HepG2 (cell line): ENCODE results near the gene REPIN1. TPM values are rescaled to one million over a fixed set of nuclear protein-coding genes. Genes with fewer than 3 reads are reported as not detected.
A peak's percentile ranks its signal among the peaks of the same experiment; 100 is the strongest.

Experiments
- ASH2L ChIP-seq: fragments of 300-600, 200-600 bp; sonication (generic); IDR thresholded peaks from 2 replicates; pipeline ENCODE4 v1.7.0; 2017; ENCODE audit warnings: low read depth, mild to moderate bottlenecking, moderate library complexity, mixed read lengths, low read length; ENCODE audit not compliant: insufficient read length
- CHD2 ChIP-seq: IDR thresholded peaks from 2 replicates; pipeline ENCODE4 v1.6.1; 2011; ENCODE audit warnings: low read depth, low read length, improper control_type of control experiment
- FOXA3 ChIP-seq: IDR thresholded peaks from 2 replicates; pipeline ENCODE4 v1.6.1; 2016; ENCODE audit warnings: missing genetic modification reagents, missing compliant biosample characterization
- FOXJ3 ChIP-seq: sonication (generic); formaldehyde crosslinking; IDR thresholded peaks from 2 replicates; pipeline ENCODE4 v1.4.0; 2020; ENCODE audit warnings: missing genetic modification reagents, mild to moderate bottlenecking, borderline replicate concordance
- FOXP1 ChIP-seq, 2 experiments: fragments of 450-650 bp in 1 of 2; IDR thresholded peaks; 2 replicates each; pipeline ENCODE4 v1.6.1; 2017 to 2018; ENCODE audit warnings: antibody characterized with exemption in 1 of 2
- NFATC3 ChIP-seq: sonication (generic); formaldehyde crosslinking; IDR thresholded peaks from 2 replicates; pipeline ENCODE4 v1.5.1; 2020; ENCODE audit warnings: mild to moderate bottlenecking, missing genetic modification reagents
- RXRB ChIP-seq: IDR thresholded peaks from 2 replicates; pipeline ENCODE4 v1.6.1; 2016; ENCODE audit warnings: borderline replicate concordance, missing genetic modification reagents, missing compliant biosample characterization
- SMAD3 ChIP-seq: sonication (generic); formaldehyde crosslinking; IDR thresholded peaks from 2 replicates; pipeline ENCODE4 v1.4.0; 2020; ENCODE audit warnings: missing genetic modification reagents
- TBL1XR1 ChIP-seq: fragments of 150-350 bp; IDR thresholded peaks from 2 replicates; pipeline ENCODE4 v1.6.1; 2014; ENCODE audit warnings: borderline replicate concordance, low read length; ENCODE audit not compliant: partially characterized antibody
- TOE1 ChIP-seq: sonication (generic); formaldehyde crosslinking; IDR thresholded peaks from 2 replicates; pipeline ENCODE4 v1.4.0; 2020; ENCODE audit warnings: mild to moderate bottlenecking, missing genetic modification reagents
- ZBTB39 ChIP-seq: sonication (generic); formaldehyde crosslinking; IDR thresholded peaks from 2 replicates; pipeline ENCODE4 v1.5.0; 2020; ENCODE audit warnings: missing genetic modification reagents
- ZNF530 ChIP-seq: sonication (generic); formaldehyde crosslinking; IDR thresholded peaks from 2 replicates; pipeline ENCODE4 v1.5.0; 2020; ENCODE audit warnings: low read depth, mild to moderate bottlenecking, missing genetic modification reagents
- ZNF572 ChIP-seq: sonication (generic); formaldehyde crosslinking; IDR thresholded peaks from 2 replicates; pipeline ENCODE4 v1.5.1; 2020; ENCODE audit warnings: mild to moderate bottlenecking, missing genetic modification reagents
- ZNF670 ChIP-seq: sonication (generic); formaldehyde crosslinking; IDR thresholded peaks from 2 replicates; pipeline ENCODE4 v1.8.0; 2022; ENCODE audit warnings: mild to moderate bottlenecking, missing genetic modification reagents, borderline replicate concordance
- ZNF790 ChIP-seq: sonication (generic); formaldehyde crosslinking; IDR thresholded peaks from 2 replicates; pipeline ENCODE4 v1.8.0; 2022; ENCODE audit warnings: missing genetic modification reagents, mild to moderate bottlenecking, borderline replicate concordance
- ZNF841 ChIP-seq: sonication (generic); formaldehyde crosslinking; IDR thresholded peaks from 2 replicates; pipeline ENCODE4 v1.8.1; 2023; ENCODE audit warnings: missing genetic modification reagents, borderline replicate concordance
- polyA plus RNA-seq, 8 experiments: library from polyadenylated mRNA; depleted of rRNA in 3 of 8; stranded (reverse) in 7 of 8; unstranded in 1 of 8; fragments of >200 nt; fragmentation: Illumina TruSeq in 4 of 8; extraction: Trizol in 4 of 8; gene quantifications; 2 replicates each; pipeline versions ENCODE4 v1.2.1 to v1.2.3, GENCODE V29; 2011 to 2016; ENCODE audit warnings: low read depth in 4 of 8, missing spikeins in 1 of 8, mixed read lengths in 1 of 8; ENCODE audit not compliant: insufficient read depth in 1 of 8
- total RNA-seq, 5 experiments: library from RNA; depleted of rRNA; stranded (reverse); fragments of >200 nt; fragmentation: Illumina TruSeq; extraction: Trizol; gene quantifications; 2 replicates each; pipeline ENCODE4 v1.2.3, GENCODE V29; 2016; ENCODE audit warnings: low read depth in 1 of 5
- TF ChIP-seq, protein P1 (sequence below): IDR thresholded peaks from 2 replicates; pipeline ENCODE4 v1.6.1; 2016; ENCODE audit warnings: control low read depth
- TF ChIP-seq, protein P2 (sequence below): sonication (generic); formaldehyde crosslinking; IDR thresholded peaks from 2 replicates; pipeline ENCODE4 v1.4.0; 2020; ENCODE audit warnings: mild to moderate bottlenecking, missing genetic modification reagents
- TF ChIP-seq, protein P3 (sequence below): sonication (generic); formaldehyde crosslinking; IDR thresholded peaks from 2 replicates; pipeline ENCODE4 v1.4.0; 2020; ENCODE audit warnings: mild to moderate bottlenecking, missing genetic modification reagents, borderline replicate concordance

REPIN1 gene
- total and polyA plus RNA-seq, 2 of the 13 experiments (the other 11 are each of a cell fraction or from before 2014, with no cell fraction given) = 69.9 to 108 TPM

- TF ChIP-seq, protein P1, sequence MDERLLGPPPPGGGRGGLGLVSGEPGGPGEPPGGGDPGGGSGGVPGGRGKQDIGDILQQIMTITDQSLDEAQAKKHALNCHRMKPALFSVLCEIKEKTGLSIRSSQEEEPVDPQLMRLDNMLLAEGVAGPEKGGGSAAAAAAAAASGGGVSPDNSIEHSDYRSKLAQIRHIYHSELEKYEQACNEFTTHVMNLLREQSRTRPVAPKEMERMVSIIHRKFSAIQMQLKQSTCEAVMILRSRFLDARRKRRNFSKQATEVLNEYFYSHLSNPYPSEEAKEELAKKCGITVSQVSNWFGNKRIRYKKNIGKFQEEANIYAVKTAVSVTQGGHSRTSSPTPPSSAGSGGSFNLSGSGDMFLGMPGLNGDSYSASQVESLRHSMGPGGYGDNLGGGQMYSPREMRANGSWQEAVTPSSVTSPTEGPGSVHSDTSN = no peak
- no peak for TF ChIP-seq ASH2L
- TF ChIP-seq, protein P2, sequence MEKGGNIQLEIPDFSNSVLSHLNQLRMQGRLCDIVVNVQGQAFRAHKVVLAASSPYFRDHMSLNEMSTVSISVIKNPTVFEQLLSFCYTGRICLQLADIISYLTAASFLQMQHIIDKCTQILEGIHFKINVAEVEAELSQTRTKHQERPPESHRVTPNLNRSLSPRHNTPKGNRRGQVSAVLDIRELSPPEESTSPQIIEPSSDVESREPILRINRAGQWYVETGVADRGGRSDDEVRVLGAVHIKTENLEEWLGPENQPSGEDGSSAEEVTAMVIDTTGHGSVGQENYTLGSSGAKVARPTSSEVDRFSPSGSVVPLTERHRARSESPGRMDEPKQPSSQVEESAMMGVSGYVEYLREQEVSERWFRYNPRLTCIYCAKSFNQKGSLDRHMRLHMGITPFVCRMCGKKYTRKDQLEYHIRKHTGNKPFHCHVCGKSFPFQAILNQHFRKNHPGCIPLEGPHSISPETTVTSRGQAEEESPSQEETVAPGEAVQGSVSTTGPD (CRISPR knock-in tag) = no peak
- TF ChIP-seq CHD2 = no peak
- no peak for TF ChIP-seq ZNF572 (CRISPR knock-in tag)
- TF ChIP-seq ZNF530 (CRISPR knock-in tag) = no peak
- TF ChIP-seq FOXJ3 = peak; percentile 37; the same call in 1 of the 2 replicates
- TF ChIP-seq ZBTB39 = no peak
- no peak for TF ChIP-seq TOE1 (CRISPR knock-in tag)
- TF ChIP-seq ZNF670 (CRISPR knock-in tag) = no peak
- no peak for TF ChIP-seq FOXP1 (IDR thresholded peaks at IDR 0.05)
- TF ChIP-seq FOXP1 (CRISPR knock-in tag; IDR thresholded peaks at IDR 0.05) = peak; percentile 66; the same call in 1 of the 2 replicates
- TF ChIP-seq, protein P3, sequence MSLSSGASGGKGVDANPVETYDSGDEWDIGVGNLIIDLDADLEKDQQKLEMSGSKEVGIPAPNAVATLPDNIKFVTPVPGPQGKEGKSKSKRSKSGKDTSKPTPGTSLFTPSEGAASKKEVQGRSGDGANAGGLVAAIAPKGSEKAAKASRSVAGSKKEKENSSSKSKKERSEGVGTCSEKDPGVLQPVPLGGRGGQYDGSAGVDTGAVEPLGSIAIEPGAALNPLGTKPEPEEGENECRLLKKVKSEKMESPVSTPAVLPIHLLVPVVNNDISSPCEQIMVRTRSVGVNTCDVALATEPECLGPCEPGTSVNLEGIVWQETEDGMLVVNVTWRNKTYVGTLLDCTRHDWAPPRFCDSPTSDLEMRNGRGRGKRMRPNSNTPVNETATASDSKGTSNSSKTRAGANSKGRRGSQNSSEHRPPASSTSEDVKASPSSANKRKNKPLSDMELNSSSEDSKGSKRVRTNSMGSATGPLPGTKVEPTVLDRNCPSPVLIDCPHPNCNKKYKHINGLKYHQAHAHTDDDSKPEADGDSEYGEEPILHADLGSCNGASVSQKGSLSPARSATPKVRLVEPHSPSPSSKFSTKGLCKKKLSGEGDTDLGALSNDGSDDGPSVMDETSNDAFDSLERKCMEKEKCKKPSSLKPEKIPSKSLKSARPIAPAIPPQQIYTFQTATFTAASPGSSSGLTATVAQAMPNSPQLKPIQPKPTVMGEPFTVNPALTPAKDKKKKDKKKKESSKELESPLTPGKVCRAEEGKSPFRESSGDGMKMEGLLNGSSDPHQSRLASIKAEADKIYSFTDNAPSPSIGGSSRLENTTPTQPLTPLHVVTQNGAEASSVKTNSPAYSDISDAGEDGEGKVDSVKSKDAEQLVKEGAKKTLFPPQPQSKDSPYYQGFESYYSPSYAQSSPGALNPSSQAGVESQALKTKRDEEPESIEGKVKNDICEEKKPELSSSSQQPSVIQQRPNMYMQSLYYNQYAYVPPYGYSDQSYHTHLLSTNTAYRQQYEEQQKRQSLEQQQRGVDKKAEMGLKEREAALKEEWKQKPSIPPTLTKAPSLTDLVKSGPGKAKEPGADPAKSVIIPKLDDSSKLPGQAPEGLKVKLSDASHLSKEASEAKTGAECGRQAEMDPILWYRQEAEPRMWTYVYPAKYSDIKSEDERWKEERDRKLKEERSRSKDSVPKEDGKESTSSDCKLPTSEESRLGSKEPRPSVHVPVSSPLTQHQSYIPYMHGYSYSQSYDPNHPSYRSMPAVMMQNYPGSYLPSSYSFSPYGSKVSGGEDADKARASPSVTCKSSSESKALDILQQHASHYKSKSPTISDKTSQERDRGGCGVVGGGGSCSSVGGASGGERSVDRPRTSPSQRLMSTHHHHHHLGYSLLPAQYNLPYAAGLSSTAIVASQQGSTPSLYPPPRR (CRISPR knock-in tag) = no peak
- TF ChIP-seq ZNF790 (CRISPR knock-in tag) = no peak
- 0 out of 2 replicates have a peak, but pooled peaks have one; percentile 30 for TF ChIP-seq SMAD3 (CRISPR knock-in tag)
- peak; percentile 63; the same call in 1 of the 2 replicates for TF ChIP-seq NFATC3 (CRISPR knock-in tag)
- no peak for TF ChIP-seq ZNF841 (CRISPR knock-in tag)
- TF ChIP-seq RXRB (CRISPR knock-in tag) = peak; percentile 81
- TF ChIP-seq FOXA3 (CRISPR knock-in tag) = peak; percentile 76
- TF ChIP-seq TBL1XR1 = no peak
Measured at GRCh38 chr7:150406567-150407421, 38.2 kb downstream of the REPIN1 start (continued).
